GM19395 (cell line): ENCODE data around the gene VSIG10.
"Not testable (repeated sequence)": the region's sequence is repeated elsewhere in the genome, so short reads cannot be mapped to it uniquely, and the experiment has no call there.

Experiments used
- ATAC-seq: cut with Tn5 transposase; IDR thresholded peaks from one replicate; pipeline ENCODE4 v1.9.1; 2021; ENCODE audit warnings: mild to moderate bottlenecking, moderate library complexity; ENCODE audit not compliant: unreplicated experiment

Gene VSIG10

GRCh38 chr12:118034429-118035189 lies 69.2 kb downstream of the VSIG10 start:
- no peak for ATAC-seq

DNA sequence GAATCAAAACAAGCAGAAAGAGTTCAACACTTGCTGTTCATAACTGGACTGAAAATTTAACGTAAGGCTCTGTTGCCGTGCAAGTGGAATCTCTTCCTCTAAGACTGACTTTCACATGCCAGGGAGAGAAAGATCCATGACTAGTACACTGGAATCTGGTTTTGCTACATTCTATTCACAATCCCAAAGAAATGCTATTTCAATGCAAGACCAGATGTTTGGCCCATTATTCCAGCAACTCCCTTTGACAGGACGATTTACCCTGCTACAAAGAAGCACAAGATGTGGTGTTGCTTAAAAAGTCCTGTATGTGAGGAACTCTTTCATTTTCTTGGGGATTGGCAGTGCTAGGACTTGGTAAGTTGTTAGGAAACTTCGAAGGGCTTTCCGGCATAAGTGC lies 69.9 kb downstream of the VSIG10 start:
- no peak for ATAC-seq

DNA sequence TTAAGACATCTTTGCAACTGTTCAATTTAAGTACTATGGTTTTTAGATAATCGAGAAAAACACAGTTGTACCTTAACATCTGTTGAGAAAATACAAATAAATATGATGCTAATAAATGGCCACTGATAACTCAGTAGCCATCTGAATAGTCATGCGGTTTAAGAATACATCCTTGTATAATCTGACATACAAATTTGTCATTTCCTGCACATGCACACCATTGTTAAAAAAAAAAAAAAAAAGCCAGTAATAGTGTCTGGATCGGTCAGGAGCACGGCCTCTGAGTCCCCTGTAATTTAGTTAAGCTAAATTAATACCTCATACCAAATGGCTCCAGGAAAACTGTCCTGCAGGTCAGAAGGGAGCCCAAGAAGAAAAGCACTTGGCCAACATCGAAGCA lies 70.5 kb downstream of the VSIG10 start:
- ATAC-seq = no peak

GRCh38 chr12:118032188-118032587 lies 71.6 kb downstream of the VSIG10 start:
- no peak for ATAC-seq

- ATAC-seq = no peak
Measured at GRCh38 chr12:118029166-118029565, 74.6 kb downstream of the VSIG10 start.

DNA sequence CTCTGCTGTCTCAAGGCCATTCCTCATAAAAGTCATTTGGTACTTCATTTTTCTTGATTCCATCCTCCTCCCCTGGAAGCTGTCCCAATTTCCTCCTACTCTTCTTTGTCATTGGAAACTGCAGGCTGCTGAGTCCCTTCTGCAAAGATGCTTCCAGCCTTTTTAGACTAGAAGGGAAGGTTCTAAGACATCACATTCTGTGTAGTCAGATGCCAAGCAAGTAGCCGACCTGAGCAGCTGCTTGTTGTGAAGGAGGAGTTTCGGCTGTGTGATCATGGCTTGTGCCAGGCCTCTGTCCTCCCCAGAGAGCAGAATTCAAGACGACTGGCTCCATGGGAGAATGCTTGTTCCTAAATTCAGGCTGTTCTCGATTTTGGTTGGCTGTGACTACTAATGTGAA lies 78.6 kb downstream of the VSIG10 start:
- no peak for ATAC-seq

DNA sequence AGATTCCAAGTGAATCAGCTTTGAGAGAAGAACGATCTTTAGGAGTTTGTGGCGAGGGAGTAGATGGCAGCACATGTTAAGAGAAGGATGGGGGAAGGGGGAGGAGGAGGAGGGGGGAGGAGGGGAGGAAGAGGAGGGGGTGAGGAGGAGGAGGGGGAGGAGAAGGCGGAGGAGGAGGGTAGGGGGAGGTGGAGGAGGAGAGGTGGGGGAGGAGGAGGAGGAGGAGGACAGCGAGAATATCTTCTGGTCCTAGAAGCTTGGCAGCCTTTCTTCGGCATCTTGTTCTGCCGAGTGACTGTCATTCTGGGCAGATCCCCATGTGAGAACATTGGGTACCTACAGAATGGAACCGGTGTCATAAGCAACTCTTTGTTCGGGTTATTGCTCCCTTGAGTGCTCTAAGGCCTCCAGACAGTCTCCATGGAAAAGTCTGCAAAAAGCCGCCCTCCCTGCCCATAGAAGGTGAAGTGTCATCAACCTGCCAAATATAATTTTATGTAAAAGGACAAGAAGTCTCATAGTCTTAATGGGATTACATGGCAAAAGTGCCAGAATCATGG lies 80.4 kb downstream of the VSIG10 start:
- no peak for ATAC-seq

GRCh38 chr12:118022728-118023109 lies 81.1 kb downstream of the VSIG10 start:
- ATAC-seq = no peak

GRCh38 chr12:118022097-118022727 lies 81.6 kb downstream of the VSIG10 start:
- not testable (repeated sequence) for ATAC-seq

GRCh38 chr12:118020036-118020435 lies 83.8 kb downstream of the VSIG10 start:
- ATAC-seq = no peak

DNA sequence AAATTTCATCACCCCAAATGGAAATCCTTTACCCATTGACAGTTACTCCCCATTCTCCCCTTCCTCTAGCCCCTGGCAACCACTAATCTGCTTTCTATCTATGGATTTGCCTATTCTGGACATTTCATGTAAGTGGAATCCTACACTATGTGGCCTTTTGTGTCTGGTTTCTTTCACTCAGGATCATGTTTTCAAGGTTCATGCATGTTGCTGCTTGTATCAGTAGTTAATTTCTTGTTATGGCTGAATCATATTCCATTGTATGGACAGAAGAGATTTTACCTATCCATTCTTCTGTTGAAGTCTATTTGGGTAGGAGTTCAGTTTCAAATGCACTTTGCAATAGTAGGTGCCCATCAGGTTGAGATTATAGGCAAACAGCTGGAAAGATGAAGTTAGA lies 85.9 kb downstream of the VSIG10 start:
- no peak for ATAC-seq

- ATAC-seq = peak; percentile 98
Measured at GRCh38 chr12:118016424-118017264, 87.2 kb downstream of the VSIG10 start, which contains the start of gene RFC5. RFC5 (plus strand) TSS chr12:118016703; CDS start chr12:118016828, 125 bp downstream.

GRCh38 chr12:118015944-118016343 lies 87.9 kb downstream of the VSIG10 start:
- ATAC-seq = no peak

GRCh38 chr12:118015306-118015705 lies 88.5 kb downstream of the VSIG10 start:
- no peak for ATAC-seq
